Astrocyte of the cerebellum (primary cell): Measurements from ENCODE around the gene ASPDH.

ENCODE experiments used
- DNase-seq: peaks from one replicate; pipeline ENCODE4 v3.0.0-alpha.2; 2011; ENCODE audit warnings: low read depth
- H3K4me3 ChIP-seq: 2 replicates; pipeline ENCODE4 v1.5.1; 2011; ENCODE audit warnings: mild to moderate bottlenecking, low read depth, low read length, moderate library complexity
- CTCF ChIP-seq: IDR thresholded peaks from 2 replicates; pipeline ENCODE4 v1.5.1; 2012; ENCODE audit warnings: low read length, low read depth, moderate library complexity, mild to moderate bottlenecking; ENCODE audit errors: missing control alignments
- in situ Hi-C: cut with HindIII; loops from 2 replicates; pipeline ENCODE4 v1.10.0; 2017; ENCODE audit warnings: low sequenced_read_pairs

Gene ASPDH

GRCh38 chr19:50520822-50521465 lies 7.2 kb upstream of the ASPDH start:
- no peak for TF ChIP-seq CTCF
- no peak for DNase-seq
- no peak overlapping the region for H3K4me3 ChIP-seq
- in situ Hi-C loops = no loop called here

GRCh38 chr19:50519006-50519575 lies 5.4 kb upstream of the ASPDH start:
- no peak for TF ChIP-seq CTCF
- DNase-seq = no peak
- no peak overlapping the region for H3K4me3 ChIP-seq
- in situ Hi-C loops = no loop called here

- in situ Hi-C loops = no loop called here
- no peak for DNase-seq
- TF ChIP-seq CTCF = no peak
- no peak overlapping the region for H3K4me3 ChIP-seq
Measured at GRCh38 chr19:50518091-50519005, 4.6 kb upstream of the ASPDH start.

DNA sequence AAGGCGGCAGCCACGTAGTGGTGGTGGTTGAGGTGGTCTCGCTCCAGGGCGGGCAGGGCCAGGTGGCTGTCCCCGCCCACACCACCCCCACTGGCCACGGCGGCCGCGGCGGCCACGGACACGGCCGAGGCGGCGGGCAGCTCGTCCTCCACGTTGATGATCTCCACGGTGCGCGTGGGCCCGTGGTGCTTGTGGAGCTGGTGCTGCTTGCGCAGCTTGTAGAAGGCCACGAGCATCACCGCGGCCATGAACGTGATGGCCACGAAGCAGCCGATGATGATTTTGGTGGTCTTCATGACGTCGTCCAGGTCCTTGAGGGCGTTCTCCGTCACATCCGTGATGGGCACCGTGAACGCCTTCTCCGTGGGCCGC lies 4.0 kb upstream of the ASPDH start:
- no peak overlapping the region for H3K4me3 ChIP-seq
- no peak for DNase-seq
- no peak for TF ChIP-seq CTCF
- in situ Hi-C loops = no loop called here

GRCh38 chr19:50516964-50517703 lies 3.4 kb upstream of the ASPDH start:
- no peak for TF ChIP-seq CTCF
- in situ Hi-C loops = no loop called here
- H3K4me3 ChIP-seq = no peak overlapping the region
- DNase-seq = no peak

DNA sequence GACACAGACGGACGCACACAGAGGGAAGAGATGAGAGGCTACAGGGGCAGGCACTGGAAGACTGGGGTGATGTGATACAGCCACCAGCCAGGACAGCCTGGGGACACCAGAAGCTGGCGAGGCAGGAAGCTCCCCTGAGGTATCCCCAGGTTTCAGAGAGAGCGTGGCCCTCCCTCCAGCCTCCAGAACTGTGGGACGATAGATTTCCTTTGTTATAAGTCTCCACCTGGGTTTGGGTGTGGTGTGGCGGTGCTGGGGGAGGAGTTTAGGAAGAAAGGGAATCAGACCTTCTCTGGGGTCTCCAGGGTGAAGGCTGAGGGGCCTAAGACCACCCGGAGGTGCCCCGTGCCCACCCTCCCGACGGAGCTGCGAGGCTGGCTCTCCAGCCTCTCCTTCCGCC lies 2.7 kb upstream of the ASPDH start:
- TF ChIP-seq CTCF = no peak
- DNase-seq = no peak
- in situ Hi-C loops = no loop called here
- no peak overlapping the region for H3K4me3 ChIP-seq
